AG08395 (cell line): ENCODE data around the gene PAX6.
"Not testable (repeated sequence)": the region's sequence is repeated elsewhere in the genome, so short reads cannot be mapped to it uniquely, and the experiment has no call there.

ENCODE experiments used
- DNase-seq: peaks from one replicate; pipeline ENCODE4 v3.0.0; 2012; ENCODE audit warnings: mixed read lengths, low spot score

PAX6 gene

DNA sequence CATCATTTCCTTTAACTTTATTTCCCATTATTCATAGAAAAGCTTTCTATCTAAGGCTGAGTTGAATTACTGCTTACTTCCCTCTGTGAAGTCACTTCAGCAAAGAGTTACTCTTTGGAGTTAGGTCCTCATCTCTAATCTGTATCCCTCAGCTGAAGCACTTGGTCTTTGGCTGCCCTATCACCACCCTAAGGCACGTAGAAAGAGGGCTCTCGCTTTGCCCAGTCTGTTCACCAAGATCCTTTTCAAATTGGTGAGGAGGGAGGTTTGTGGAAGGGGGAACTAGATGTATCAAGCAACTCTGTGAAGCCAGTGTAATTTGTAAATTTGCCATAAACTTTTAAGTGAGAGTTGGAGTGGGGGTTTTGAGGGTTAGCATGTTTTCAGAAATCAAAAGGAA is 43.4 kb downstream of the PAX6 start:
- no peak for DNase-seq

GRCh38 chr11:31767066-31767465 is 44.1 kb downstream of the PAX6 start:
- no peak for DNase-seq

DNA sequence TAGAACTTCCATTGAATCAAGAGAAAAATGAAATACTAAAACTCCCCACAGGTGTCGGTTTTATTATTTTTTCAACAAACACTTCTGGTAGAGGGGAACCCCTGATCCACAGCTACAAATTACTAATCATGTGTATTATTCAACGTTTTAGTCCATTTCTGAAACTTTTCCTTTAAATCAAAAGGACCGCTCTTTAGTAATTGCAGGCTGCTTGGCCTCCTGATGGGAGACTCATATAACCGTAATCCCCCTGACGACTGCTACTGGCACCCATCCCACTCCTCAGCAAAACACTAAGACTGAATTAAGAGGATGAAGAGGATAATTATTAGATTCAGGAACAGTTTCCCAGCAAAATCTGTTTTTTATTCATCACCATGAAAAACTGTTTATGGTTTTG is 46.4 kb downstream of the PAX6 start:
- no peak for DNase-seq

DNA sequence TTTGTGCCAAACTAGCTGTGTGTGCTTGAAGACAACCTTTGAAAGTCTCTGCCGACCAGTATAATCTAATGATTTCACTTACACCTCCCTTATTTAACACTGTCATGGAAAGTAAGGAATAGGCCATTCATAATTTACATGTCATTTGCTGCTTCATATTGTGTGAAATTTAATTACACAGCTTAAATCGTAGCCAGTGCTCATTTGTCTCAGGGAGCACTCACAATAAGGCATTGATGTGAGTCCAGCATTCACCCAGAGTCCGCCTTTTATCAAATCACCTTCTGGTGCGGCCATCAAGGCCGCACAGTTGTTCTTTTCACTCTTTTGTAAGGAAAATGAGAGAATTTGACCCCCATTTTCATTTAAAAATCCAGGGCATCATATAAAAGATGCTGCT is 46.9 kb downstream of the PAX6 start:
- no peak for DNase-seq

DNA sequence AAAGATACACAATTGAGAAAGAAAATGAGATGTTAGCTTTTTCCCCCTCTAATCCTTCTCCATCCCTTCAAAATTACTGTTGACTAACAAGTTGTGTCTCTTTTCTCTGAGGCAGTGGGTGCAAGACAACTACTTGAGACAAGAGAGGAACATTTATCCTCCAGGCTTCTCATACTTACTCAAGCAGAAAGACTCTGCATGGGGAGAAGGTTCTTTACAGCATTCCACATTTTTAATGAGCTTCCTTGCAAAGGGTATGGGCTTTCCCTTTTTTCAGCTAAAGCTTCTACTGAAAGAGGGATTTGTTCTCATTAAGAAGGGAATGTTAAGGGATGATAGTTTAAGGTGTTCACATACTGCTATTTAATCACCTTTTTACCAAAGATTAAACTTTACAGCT is 47.8 kb downstream of the PAX6 start:
- no peak for DNase-seq

- DNase-seq: no peak
Observed at GRCh38 chr11:31761636-31762035, 49.5 kb downstream of the PAX6 start.

GRCh38 chr11:31757260-31757835 is 53.8 kb downstream of the PAX6 start:
- DNase-seq: no peak

- DNase-seq: no peak
Observed at GRCh38 chr11:31747581-31747980, 63.5 kb downstream of the PAX6 start.

DNA sequence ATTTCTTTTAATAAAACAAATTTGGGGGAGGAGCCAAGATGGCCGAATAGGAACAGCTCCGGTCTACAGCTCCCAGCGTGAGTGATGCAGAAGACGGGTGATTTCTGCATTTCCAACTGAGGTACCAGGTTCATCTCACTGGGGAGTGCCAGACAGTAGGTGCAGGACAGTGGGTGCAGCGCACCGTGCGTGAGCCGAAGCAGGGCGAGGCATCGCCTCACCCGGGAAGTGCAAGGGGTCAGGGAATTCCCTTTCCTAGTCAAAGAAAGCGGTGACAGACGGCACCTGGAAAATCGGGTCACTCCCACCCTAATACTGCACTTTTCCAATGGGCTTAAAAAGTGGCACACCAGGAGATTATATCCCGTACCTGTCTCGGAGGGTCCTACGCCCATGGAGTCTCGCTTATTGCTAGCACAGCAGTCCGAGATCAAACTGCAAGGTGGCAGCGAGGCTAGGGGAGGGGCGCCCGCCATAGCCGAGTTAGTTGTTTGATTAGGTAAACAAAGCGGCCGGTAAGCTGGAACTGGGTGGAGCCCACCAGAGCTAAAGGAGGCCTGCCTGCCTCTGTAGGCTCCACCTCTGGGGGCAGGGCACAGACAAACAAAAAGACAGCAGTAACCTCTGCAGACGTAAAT is 70.3 kb downstream of the PAX6 start:
- not testable (repeated sequence) for DNase-seq

DNA sequence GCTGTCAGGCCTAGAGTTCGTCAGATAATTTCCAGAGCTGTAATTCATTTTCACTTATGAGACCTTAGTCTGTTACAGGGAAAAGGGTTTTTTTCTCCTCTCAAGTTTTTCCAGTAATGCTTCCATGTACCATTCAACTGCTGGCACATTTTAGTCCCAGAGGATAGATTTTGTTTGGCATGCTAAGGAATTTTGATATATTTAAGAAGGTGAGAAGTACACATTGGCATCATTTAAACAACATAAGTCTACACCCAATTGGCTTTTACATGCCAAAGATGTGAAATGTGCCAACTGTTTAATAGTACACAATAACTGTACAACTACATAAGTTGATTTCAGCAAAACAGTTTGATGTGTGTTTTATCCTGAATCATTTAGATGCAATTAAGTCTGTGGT is 71.0 kb downstream of the PAX6 start:
- DNase-seq: no peak
